K562 (cell line): ENCODE data around the gene RARA. TPM values are rescaled to one million over a fixed set of nuclear protein-coding genes. Genes with fewer than 3 reads are reported as not detected.

Source experiments
- ATAC-seq: fragments of 200-7000 bp; cut with Tn5 transposase; 3 replicates; pipeline ENCODE4 v1.9.1; 2020; ENCODE audit warnings: moderate library complexity
- BruUV-seq: library from RNA; stranded (reverse); fragments of 400-500 nt; replicated peaks from 2 replicates; lab custom pipeline; 2021; lab: Mats Ljungman, UMichigan
- CTCF ChIA-PET: fragments of 300-600 bp; formaldehyde crosslinking; extraction: SDS; loops from one replicate; lab custom pipeline; 2021; ENCODE audit warnings: low intra/inter-chr PET ratio; lab: Yijun Ruan, JAX
- POLR2A ChIA-PET: fragments of 300-600, 350-650 bp; sonication (Branson Sonifier 250); formaldehyde crosslinking; extraction: SDS; loops from one replicate; lab custom pipeline; 2021; ENCODE audit warnings: antibody characterized with exemption, inconsistent platforms; lab: Yijun Ruan, JAX
- DNase-seq, 4 experiments: peaks; one replicate each; pipeline versions ENCODE4 v3.0.0 to v3.0.0-alpha.2; 2011 to 2018; ENCODE audit warnings: low spot score in 3 of 4, mixed read lengths in 3 of 4; ENCODE audit errors: extremely low read depth in 1 of 4
- FAIRE-seq: peaks from 2 replicates; lab custom pipeline; 2011; peaks lifted over from hg19 to GRCh38; lab: Jason Lieb, UNC
- H2AFZ ChIP-seq: 2 replicates; pipeline ENCODE4 v1.6.0; 2011; ENCODE audit warnings: low read depth, low read length, control low read depth, inconsistent platforms
- H3K27ac ChIP-seq: fragments of 200-600 bp; 3 replicates; pipeline ENCODE4 v1.8.0; 2011; ENCODE audit warnings: low read depth, mild to moderate bottlenecking, control low read depth, inconsistent platforms, low read length, moderate library complexity, mixed read lengths; ENCODE audit errors: extremely low read depth
- H3K27me3 ChIP-seq, 2 experiments: fragments of 300-600 bp in 1 of 2; 2 replicates in 1 of 2; 3 replicates in 1 of 2; pipeline versions ENCODE4 v1.6.0 to v1.8.0; 2011; ENCODE audit warnings: inconsistent platforms in 2 of 2, low read length in 2 of 2, mild to moderate bottlenecking in 1 of 2, mixed read lengths in 1 of 2, moderate library complexity in 1 of 2; ENCODE audit not compliant: control insufficient read depth in 2 of 2, insufficient read depth in 2 of 2
- H3K36me3 ChIP-seq: fragments of 300-600 bp; 3 replicates; pipeline ENCODE4 v1.8.0; 2011; ENCODE audit warnings: mild to moderate bottlenecking, low read length, inconsistent platforms; ENCODE audit not compliant: control insufficient read depth, insufficient read depth
- H3K4me1 ChIP-seq, 2 experiments: fragments of 200-600 bp in 1 of 2; replicated peaks in 1 of 2; 2 replicates in 1 of 2; 3 replicates in 1 of 2; pipeline versions ENCODE4 v1.5.1 to v1.8.0; 2011; ENCODE audit warnings: inconsistent platforms in 2 of 2, low read length in 2 of 2, mild to moderate bottlenecking in 1 of 2, mixed read lengths in 1 of 2, moderate library complexity in 1 of 2; ENCODE audit not compliant: control insufficient read depth in 2 of 2, insufficient read depth in 2 of 2
- H3K4me2 ChIP-seq: 2 replicates; pipeline ENCODE4 v1.6.1; 2011; ENCODE audit warnings: low read length, control low read depth, inconsistent platforms, mixed read lengths; ENCODE audit not compliant: insufficient read depth
- H3K4me3 ChIP-seq: fragments of 200-600 bp; sonication (generic), shearing (Covaris generic); 2 replicates; pipeline ENCODE4 v1.5.1; 2016; ENCODE audit warnings: control low read depth, inconsistent platforms
- H3K79me2 ChIP-seq: fragments of 200-600 bp; 3 replicates; pipeline ENCODE4 v1.8.0; 2011; ENCODE audit warnings: low read length, inconsistent platforms; ENCODE audit not compliant: control insufficient read depth, insufficient read depth
- H3K9ac ChIP-seq, 2 experiments: 2 replicates each; pipeline versions ENCODE4 v1.6.0 to v1.6.1; 2011; ENCODE audit warnings: low read depth in 2 of 2, low read length in 2 of 2, control low read depth in 1 of 2, inconsistent platforms in 1 of 2, mild to moderate bottlenecking in 1 of 2, mixed read lengths in 1 of 2; ENCODE audit not compliant: insufficient read depth in 1 of 2
- H3K9me1 ChIP-seq: one replicate; pipeline ENCODE4 v1.6.0; 2011; ENCODE audit warnings: inconsistent platforms, mild to moderate bottlenecking, low read length, moderate library complexity; ENCODE audit not compliant: control insufficient read depth, insufficient read depth
- H3K9me3 ChIP-seq: replicated peaks from 2 replicates; pipeline ENCODE4 v1.5.1; 2011; ENCODE audit warnings: low read depth, low read length, inconsistent platforms; ENCODE audit not compliant: control insufficient read depth, insufficient read depth
- H4K20me1 ChIP-seq: replicated peaks from 2 replicates; pipeline ENCODE4 v1.6.1; 2011; ENCODE audit warnings: low read length, inconsistent platforms, mixed read lengths; ENCODE audit not compliant: control insufficient read depth, insufficient read depth
- FIP1L1 ChIP-seq: fragments of 200-400 bp; formaldehyde crosslinking; IDR thresholded peaks from 2 replicates; pipeline ENCODE4 v1.6.1; 2018; ENCODE audit warnings: mild to moderate bottlenecking, low read depth, low read length; ENCODE audit not compliant: poor library complexity, severe bottlenecking
- MAZ ChIP-seq, 2 experiments: fragments of 450-650 bp in 1 of 2; sonication (generic) in 1 of 2; formaldehyde crosslinking; IDR thresholded peaks in 1 of 2; conservative IDR thresholded peaks in 1 of 2; 2 replicates each; pipeline versions ENCODE4 v1.4.0 to v1.5.0; 2020; ENCODE audit warnings: mild to moderate bottlenecking in 1 of 2, missing genetic modification reagents in 1 of 2
- MNT ChIP-seq, 2 experiments: fragments of 450-650 bp; conservative IDR thresholded peaks; 2 replicates each; pipeline ENCODE4 v1.6.1; 2017; ENCODE audit warnings: mild to moderate bottlenecking in 2 of 2, moderate library complexity in 2 of 2
- PCBP2 ChIP-seq: fragments of 200-400 bp; formaldehyde crosslinking; IDR thresholded peaks from 2 replicates; pipeline ENCODE4 v1.6.1; 2018; ENCODE audit warnings: low read length, low read depth, mild to moderate bottlenecking, moderate library complexity; ENCODE audit not compliant: poor library complexity, severe bottlenecking
- POLR2G ChIP-seq: fragments of 200-400 bp; formaldehyde crosslinking; IDR thresholded peaks from 2 replicates; pipeline ENCODE4 v1.6.1; 2017; ENCODE audit warnings: low read depth, mild to moderate bottlenecking, antibody characterized with exemption, low read length, moderate library complexity
- SIN3A ChIP-seq, 2 experiments: fragments of 150-350 bp in 1 of 2; IDR thresholded peaks; 2 replicates each; pipeline ENCODE4 v1.6.1; 2011 to 2016; ENCODE audit warnings: borderline replicate concordance in 2 of 2, low read depth in 2 of 2, low read length in 2 of 2, mild to moderate bottlenecking in 2 of 2, moderate library complexity in 2 of 2; ENCODE audit not compliant: control insufficient read depth in 1 of 2
- TAF9B ChIP-seq: fragments of 450-650 bp; IDR thresholded peaks from 2 replicates; pipeline ENCODE4 v1.6.1; 2018; ENCODE audit warnings: mild to moderate bottlenecking; ENCODE audit not compliant: partially characterized antibody
- TOE1 ChIP-seq, 2 experiments: fragments of 450-650 bp in 1 of 2; sonication (generic) in 1 of 2; formaldehyde crosslinking in 1 of 2; IDR thresholded peaks; 2 replicates each; pipeline versions ENCODE4 v1.7.1 to v1.8.0; 2016 to 2022; ENCODE audit warnings: borderline replicate concordance in 2 of 2, mild to moderate bottlenecking in 2 of 2, antibody characterized with exemption in 1 of 2, inconsistent platforms in 1 of 2, low read depth in 1 of 2, missing genetic modification reagents in 1 of 2, moderate library complexity in 1 of 2
- ZBTB17 ChIP-seq: fragments of 450-650 bp; formaldehyde crosslinking; IDR thresholded peaks from 2 replicates; pipeline ENCODE4 v1.4.0; 2020; ENCODE audit warnings: mild to moderate bottlenecking
- ZZZ3 ChIP-seq: fragments of 450-650 bp; IDR thresholded peaks from 2 replicates; pipeline ENCODE4 v1.6.1; 2016; ENCODE audit warnings: antibody characterized with exemption, mild to moderate bottlenecking, moderate library complexity
- WGBS: fragments of 100-300 bp; shearing (Covaris generic); methylation state at CpG from one replicate; pipeline ENCODE4 v1.1.6; 2016; ENCODE audit warnings: low coverage, mixed read lengths; ENCODE audit not compliant: insufficient coverage; ENCODE audit errors: missing lambda C conversion rate; 5-methylcytosine and 5-hydroxymethylcytosine counted together
- in situ Hi-C: fragments of 300-500 bp; cut with MboI; formaldehyde crosslinking; loops from 4 replicates; pipeline ENCODE4 v1.15.0; 2018; ENCODE audit warnings: inconsistent platforms, mixed read lengths
- intact Hi-C: fragments of 100-400 bp; cut with micrococcal nuclease; formaldehyde crosslinking; loops from 2 replicates; pipeline ENCODE4 v1.14.2; 2022
- polyA plus RNA-seq, 8 experiments: library from polyadenylated mRNA; depleted of rRNA in 4 of 8; stranded (reverse) in 5 of 8; unstranded in 3 of 8; fragments of >200 nt; fragmentation: Nextera tagmentation in 2 of 8; fragmentation: Illumina TruSeq in 1 of 8; extraction: Ambion mirVana in 2 of 8; extraction: Trizol in 1 of 8; gene quantifications; 2 replicates each; pipeline versions ENCODE4 v1.2.1 to v1.2.3, GENCODE V29; 2011 to 2014; ENCODE audit warnings: inconsistent platforms in 1 of 8, missing spikeins in 1 of 8
- total RNA-seq, 7 experiments: library from RNA; depleted of rRNA in 6 of 7; stranded (reverse); fragments of >200 nt in 6 of 7; fragmentation: Illumina TruSeq in 2 of 7; extraction: Trizol in 2 of 7; gene quantifications; 2 replicates each; pipeline versions ENCODE4 v1.2.1 to v1.2.3, GENCODE V29; 2011 to 2021; ENCODE audit warnings: low replicate concordance in 1 of 7
- TF ChIP-seq, protein P1 (sequence below): sonication (generic); formaldehyde crosslinking; IDR thresholded peaks from 2 replicates; pipeline ENCODE4 v1.9.0; 2022; ENCODE audit warnings: mild to moderate bottlenecking, missing genetic modification reagents
- TF ChIP-seq, protein P2 (sequence below): fragments of 450-650 bp; formaldehyde crosslinking; IDR thresholded peaks from 2 replicates; pipeline ENCODE4 v1.4.0; 2022; ENCODE audit warnings: missing genetic modification characterization
- TF ChIP-seq, protein P3 (sequence below): fragments of 200-800 bp; sonication (Bioruptor generic); IDR thresholded peaks from 2 replicates; pipeline ENCODE4 v1.6.1; 2017; ENCODE audit warnings: missing genetic modification characterization, missing compliant biosample characterization

Gene RARA
- total and polyA plus RNA-seq, 9 of the 15 experiments (the other 6 are each of a cell fraction or from before 2014, with no cell fraction given) = 0.10 to 28.0 (median 7.9) TPM

GRCh38 chr17:40354221-40355122 is 45.5 kb downstream of the RARA start:
- Histone ChIP-seq H4K20me1 (0 out of 2 replicates have a peak, but pooled peaks cover 3% of the 10 kb centered on the region), H3K36me3 (peaks cover 49% of the 10 kb centered on the region; the same call in 2 of the 3 replicates), H3K4me3 (no peak overlapping the region), H2AFZ (no peak overlapping the region), H3K4me2 (no peak overlapping the region), H3K79me2 (no peaks in the 10 kb centered on the region; the same call in 2 of the 3 replicates), H3K27me3 (no peaks in the 10 kb centered on the region), H3K9ac (no peak overlapping the region; a peak in 1 of 4 replicates), H3K9me1 (no peaks in the 10 kb centered on the region), H3K4me1 (peaks cover 0 to 64% of the 10 kb centered on the region in 2 experiments; a peak in 3 of 5 replicates), H3K9me3 (no peaks in the 10 kb centered on the region), H3K27ac (no peak overlapping the region)
- in situ Hi-C loops = loop anchor here (5.0 to 10.0 kb wide), 3 partner anchors 52 to 340 kb away; partner anchors contain the start of gene CSF3
- no TSS peak for BruUV-seq
- ChIA-PET CTCF (interaction anchor here (0.7 to 2.6 kb wide), 4 partner anchors 8 to 239 kb away, joined by 3 to 90 read pairs (median 3); no protein-coding TSS in a partner anchor), POLR2A (interaction anchor here (0.6 to 1.2 kb wide), 7 partner anchors 10 to 302 kb away, joined by 3 to 5 read pairs (median 3); partner anchors contain the start of genes CDC6 and GJD3)
- ATAC-seq (no peak), FAIRE-seq (peak; percentile 37), DNase-seq (no peak)
- intact Hi-C loops = loop anchor here (1.0 to 10.0 kb wide), 5 partner anchors 51 to 340 kb away; partner anchors contain the start of genes CSF3 and IGFBP4
- WGBS = 84% methylated on average over 26 of the region's 30 CpGs
- TF ChIP-seq MNT (conservative IDR thresholded peaks at IDR 0.05) (no peak), FIP1L1 (peak; percentile 20), TOE1 (IDR thresholded peaks at IDR 0.05; ENCODE audit: borderline replicate concordance) (no peak), TOE1 (CRISPR knock-in tag; IDR thresholded peaks at IDR 0.05; ENCODE audit: borderline replicate concordance, low read depth) (no peak), TAF9B (no peak), ZZZ3 (peak; percentile 37; the same call in 1 of the 2 replicates), PCBP2 (no peak), MAZ (CRISPR knock-in tag; conservative IDR thresholded peaks at IDR 0.05 in 1 of 2, IDR thresholded peaks at IDR 0.05 in 1 of 2) (no peak), ZBTB17 (no peak), SIN3A (IDR thresholded peaks at IDR 0.05; ENCODE audit: borderline replicate concordance in 2 of 2, control insufficient read depth in 1 of 2, low read depth in 2 of 2, low read length in 2 of 2) (no peak), POLR2G (0 out of 2 replicates have a peak, but pooled peaks have one; percentile 33)
- TF ChIP-seq, protein P1, sequence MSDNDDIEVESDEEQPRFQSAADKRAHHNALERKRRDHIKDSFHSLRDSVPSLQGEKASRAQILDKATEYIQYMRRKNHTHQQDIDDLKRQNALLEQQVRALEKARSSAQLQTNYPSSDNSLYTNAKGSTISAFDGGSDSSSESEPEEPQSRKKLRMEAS = no peak
- TF ChIP-seq, protein P2, sequence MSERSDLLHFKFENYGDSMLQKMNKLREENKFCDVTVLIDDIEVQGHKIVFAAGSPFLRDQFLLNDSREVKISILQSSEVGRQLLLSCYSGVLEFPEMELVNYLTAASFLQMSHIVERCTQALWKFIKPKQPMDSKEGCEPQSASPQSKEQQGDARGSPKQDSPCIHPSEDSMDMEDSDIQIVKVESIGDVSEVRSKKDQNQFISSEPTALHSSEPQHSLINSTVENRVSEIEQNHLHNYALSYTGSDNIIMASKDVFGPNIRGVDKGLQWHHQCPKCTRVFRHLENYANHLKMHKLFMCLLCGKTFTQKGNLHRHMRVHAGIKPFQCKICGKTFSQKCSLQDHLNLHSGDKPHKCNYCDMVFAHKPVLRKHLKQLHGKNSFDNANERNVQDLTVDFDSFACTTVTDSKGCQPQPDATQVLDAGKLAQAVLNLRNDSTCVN (CRISPR knock-in tag) = no peak
- TF ChIP-seq, protein P3, sequence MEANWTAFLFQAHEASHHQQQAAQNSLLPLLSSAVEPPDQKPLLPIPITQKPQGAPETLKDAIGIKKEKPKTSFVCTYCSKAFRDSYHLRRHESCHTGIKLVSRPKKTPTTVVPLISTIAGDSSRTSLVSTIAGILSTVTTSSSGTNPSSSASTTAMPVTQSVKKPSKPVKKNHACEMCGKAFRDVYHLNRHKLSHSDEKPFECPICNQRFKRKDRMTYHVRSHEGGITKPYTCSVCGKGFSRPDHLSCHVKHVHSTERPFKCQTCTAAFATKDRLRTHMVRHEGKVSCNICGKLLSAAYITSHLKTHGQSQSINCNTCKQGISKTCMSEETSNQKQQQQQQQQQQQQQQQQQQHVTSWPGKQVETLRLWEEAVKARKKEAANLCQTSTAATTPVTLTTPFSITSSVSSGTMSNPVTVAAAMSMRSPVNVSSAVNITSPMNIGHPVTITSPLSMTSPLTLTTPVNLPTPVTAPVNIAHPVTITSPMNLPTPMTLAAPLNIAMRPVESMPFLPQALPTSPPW (CRISPR knock-in tag) = 0 out of 2 replicates have a peak, but pooled peaks have one; percentile 45
